PC-9 (cell line): ENCODE measurements around the gene NANOS3. TPM values are rescaled to one million over a fixed set of nuclear protein-coding genes. Genes with fewer than 3 reads are reported as not detected.

Experiments used
- BruUV-seq: library from RNA; stranded (reverse); fragments of 400-500 nt; replicated peaks from 2 replicates; lab custom pipeline; 2021; lab: Mats Ljungman, UMichigan
- CTCF ChIA-PET: fragments of 300-600 bp; sonication (Branson Sonifier 250); formaldehyde crosslinking; loops from one replicate; lab custom pipeline; 2022; ENCODE audit warnings: antibody characterized with exemption; lab: Charles Lee
- POLR2A ChIA-PET: fragments of 300-600 bp; sonication (Branson Sonifier 250); formaldehyde crosslinking; loops from one replicate; lab custom pipeline; 2022; ENCODE audit warnings: antibody characterized with exemption; ENCODE audit not compliant: unreplicated experiment; lab: Charles Lee
- DNase-seq, 2 experiments: peaks; one replicate each; pipeline versions ENCODE4 v3.0.0 to v3.0.0-alpha.2; 2015 to 2022; ENCODE audit warnings: mixed read lengths in 1 of 2
- H2AFZ ChIP-seq: fragments of 200-600 bp; sonication (generic); 2 replicates; pipeline ENCODE4 v1.8.1; 2017; ENCODE audit warnings: antibody characterized with exemption
- H3F3A ChIP-seq: fragments of 200-600 bp; sonication (generic); 2 replicates; pipeline ENCODE4 v1.8.1; 2017; ENCODE audit warnings: antibody characterized with exemption, mild to moderate bottlenecking, low read depth; ENCODE audit not compliant: insufficient read depth
- H3K27ac ChIP-seq: fragments of 200-600 bp; sonication (generic); 2 replicates; pipeline ENCODE4 v1.6.1; 2016; ENCODE audit warnings: mixed run types
- H3K27me3 ChIP-seq: fragments of 200-600 bp; sonication (generic); 2 replicates; pipeline ENCODE4 v1.6.1; 2016; ENCODE audit warnings: low read depth, mixed run types; ENCODE audit not compliant: insufficient read depth
- H3K36me3 ChIP-seq: fragments of 200-600 bp; sonication (generic); 2 replicates; pipeline ENCODE4 v1.6.1; 2016; ENCODE audit warnings: low read depth, mixed run types
- H3K4me1 ChIP-seq: fragments of 200-600 bp; sonication (generic); replicated peaks from 2 replicates; pipeline ENCODE4 v1.6.1; 2016; ENCODE audit warnings: mixed run types; ENCODE audit not compliant: insufficient read depth
- H3K4me2 ChIP-seq: fragments of 200-600 bp; sonication (generic); 2 replicates; pipeline ENCODE4 v1.6.1; 2017; ENCODE audit warnings: mixed run types
- H3K4me3 ChIP-seq: fragments of 200-600 bp; sonication (generic); 2 replicates; pipeline ENCODE4 v1.6.1; 2016; ENCODE audit warnings: mixed run types
- H3K79me2 ChIP-seq: fragments of 200-600 bp; sonication (generic); 2 replicates; pipeline ENCODE4 v1.6.1; 2017; ENCODE audit warnings: low read depth, mixed run types
- H3K9me2 ChIP-seq: fragments of 200-600 bp; sonication (generic); 2 replicates; pipeline ENCODE4 v1.8.1; 2017; ENCODE audit warnings: mild to moderate bottlenecking; ENCODE audit not compliant: insufficient read depth
- H3K9me3 ChIP-seq: fragments of 200-600 bp; sonication (generic); 2 replicates; pipeline ENCODE4 v1.8.1; 2016; ENCODE audit warnings: low read depth; ENCODE audit not compliant: insufficient read depth
- H4K20me1 ChIP-seq: fragments of 200-600 bp; sonication (generic); 2 replicates; pipeline ENCODE4 v1.8.1; 2017; ENCODE audit not compliant: insufficient read depth
- EZH2 ChIP-seq: fragments of 200-600 bp; sonication (generic); IDR thresholded peaks from 2 replicates; pipeline ENCODE4 v1.8.0; 2017; ENCODE audit warnings: antibody characterized with exemption, low read depth
- intact Hi-C: fragments of 100-400 bp; cut with micrococcal nuclease; formaldehyde crosslinking; loops from one replicate; pipeline ENCODE4 v1.10.0; 2022; ENCODE audit not compliant: unreplicated experiment
- total RNA-seq: library from RNA; stranded (reverse); gene quantifications from 2 replicates; pipeline ENCODE4 v1.2.3, GENCODE V29; 2021
- TF ChIP-seq, protein P1 (sequence below): fragments of 200-600 bp; sonication (generic); conservative IDR thresholded peaks from 2 replicates; pipeline ENCODE4 v1.6.1; 2017; ENCODE audit warnings: mixed run types, antibody characterized with exemption, mild to moderate bottlenecking, moderate library complexity

Gene NANOS3
- total RNA-seq, 1 experiment from 2014 or later: 2.1 TPM

GRCh38 chr19:13843104-13843921 is 33.6 kb upstream of the NANOS3 start:
- peaks cover 70% of the 10 kb centered on the region for H3K4me1 ChIP-seq
- intact Hi-C loops: loop anchor here (1.0 to 10.0 kb wide), 3 partner anchors 8 to 1059 kb away; no protein-coding TSS in a partner anchor
- CTCF ChIA-PET: no interaction called here
- peaks cover 47% of the 10 kb centered on the region for H3K79me2 ChIP-seq
- peaks cover 78% of the 10 kb centered on the region for H3F3A ChIP-seq
- TF ChIP-seq EZH2: no peak
- TF ChIP-seq, protein P1, sequence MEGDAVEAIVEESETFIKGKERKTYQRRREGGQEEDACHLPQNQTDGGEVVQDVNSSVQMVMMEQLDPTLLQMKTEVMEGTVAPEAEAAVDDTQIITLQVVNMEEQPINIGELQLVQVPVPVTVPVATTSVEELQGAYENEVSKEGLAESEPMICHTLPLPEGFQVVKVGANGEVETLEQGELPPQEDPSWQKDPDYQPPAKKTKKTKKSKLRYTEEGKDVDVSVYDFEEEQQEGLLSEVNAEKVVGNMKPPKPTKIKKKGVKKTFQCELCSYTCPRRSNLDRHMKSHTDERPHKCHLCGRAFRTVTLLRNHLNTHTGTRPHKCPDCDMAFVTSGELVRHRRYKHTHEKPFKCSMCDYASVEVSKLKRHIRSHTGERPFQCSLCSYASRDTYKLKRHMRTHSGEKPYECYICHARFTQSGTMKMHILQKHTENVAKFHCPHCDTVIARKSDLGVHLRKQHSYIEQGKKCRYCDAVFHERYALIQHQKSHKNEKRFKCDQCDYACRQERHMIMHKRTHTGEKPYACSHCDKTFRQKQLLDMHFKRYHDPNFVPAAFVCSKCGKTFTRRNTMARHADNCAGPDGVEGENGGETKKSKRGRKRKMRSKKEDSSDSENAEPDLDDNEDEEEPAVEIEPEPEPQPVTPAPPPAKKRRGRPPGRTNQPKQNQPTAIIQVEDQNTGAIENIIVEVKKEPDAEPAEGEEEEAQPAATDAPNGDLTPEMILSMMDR: no peak; the same call in 1 of the 2 replicates
- peak overlapping the region; percentile 61 for H3K4me3 ChIP-seq
- peaks cover 4% of the 10 kb centered on the region; the same call in 1 of the 2 replicates for H3K36me3 ChIP-seq
- H2AFZ ChIP-seq: no peak overlapping the region
- no peaks in the 10 kb centered on the region for H3K27me3 ChIP-seq
- H3K4me2 ChIP-seq: peak overlapping the region; percentile 97
- H4K20me1 ChIP-seq: peaks cover 16% of the 10 kb centered on the region; the same call in 1 of the 2 replicates
- peak; percentile 87 to 96 for DNase-seq
- POLR2A ChIA-PET: interaction anchor here (0.5 to 1.3 kb wide), 12 partner anchors 9 to 591 kb away, joined by 3 to 27 read pairs (median 4); partner anchors contain the start of gene ZSWIM4
- H3K9me3 ChIP-seq: no peaks in the 10 kb centered on the region
- BruUV-seq: no TSS peak
- H3K27ac ChIP-seq: peak overlapping the region; percentile 89
- no peaks in the 10 kb centered on the region for H3K9me2 ChIP-seq

- ChIA-PET POLR2A (interaction anchor here (0.6 to 1.3 kb wide), 12 partner anchors 10 to 590 kb away, joined by 3 to 27 read pairs (median 4); partner anchors contain the start of gene ZSWIM4), CTCF (no interaction called here)
- peak overlapping the region; percentile 97 for H3K4me2 ChIP-seq
- peak overlapping the region; percentile 89 for H3K27ac ChIP-seq
- peak; percentile 53 to 86 for DNase-seq
- no peak for TF ChIP-seq EZH2
- TF ChIP-seq, protein P1: no peak
- peaks cover 62% of the 10 kb centered on the region for H3K4me1 ChIP-seq
- H3K79me2 ChIP-seq: peaks cover 39% of the 10 kb centered on the region
- H3K9me2 ChIP-seq: no peaks in the 10 kb centered on the region
- H2AFZ ChIP-seq: no peak overlapping the region
- intact Hi-C loops: loop anchor here (10.0 kb wide), 1 partner anchor 1059 kb away; no protein-coding TSS in a partner anchor
- no peaks in the 10 kb centered on the region for H3K27me3 ChIP-seq
- H3K4me3 ChIP-seq: peak overlapping the region; percentile 25; the same call in 1 of the 2 replicates
- H3K9me3 ChIP-seq: no peaks in the 10 kb centered on the region
- H4K20me1 ChIP-seq: peaks cover 12% of the 10 kb centered on the region; the same call in 1 of the 2 replicates
- TSS peak; percentile 13 for BruUV-seq
- H3K36me3 ChIP-seq: no peaks in the 10 kb centered on the region
- peaks cover 78% of the 10 kb centered on the region for H3F3A ChIP-seq
These were observed 32.8 kb upstream of the NANOS3 start for GRCh38 chr19:13844130-13844631.
